ENCODE measurements around the gene CAMK4. TPM values are rescaled to one million over a fixed set of nuclear protein-coding genes. Genes with fewer than 3 reads are reported as not detected.
"Not testable (repeated sequence)": the region's sequence is repeated elsewhere in the genome, so short reads cannot be mapped to it uniquely, and the experiment has no call there.

Gene CAMK4
- total RNA-seq, 1 donor from 2014 or later = 34.5 TPM

- Mint-ChIP-seq H3K4me3 (ENCODE audit: unreplicated experiment) (no peak overlapping the region), H3K4me1 (ENCODE audit: unreplicated experiment) (peaks cover 7% of the 10 kb centered on the region), H3K36me3 (ENCODE audit: low read depth, unreplicated experiment) (no peaks in the 10 kb centered on the region), H3K27ac (ENCODE audit: unreplicated experiment) (no peak overlapping the region), H3K9me3 (ENCODE audit: unreplicated experiment) (no peaks in the 10 kb centered on the region), H3K27me3 (ENCODE audit: unreplicated experiment) (peaks cover 2% of the 10 kb centered on the region)
- DNase-seq (ENCODE audit: low spot score) = no peak
- TF ChIP-seq CTCF (IDR thresholded peaks at IDR 0.05; ENCODE audit: unreplicated experiment) = no peak
Measured at GRCh38 chr5:111252799-111253545, 28.8 kb downstream of the CAMK4 start.

GRCh38 chr5:111254613-111255012, 30.4 kb downstream of the CAMK4 start:
- H3K36me3 Mint-ChIP-seq (ENCODE audit: low read depth, unreplicated experiment) = no peaks in the 10 kb centered on the region

GRCh38 chr5:111255169-111255568, 31.0 kb downstream of the CAMK4 start:
- DNase-seq (ENCODE audit: low spot score) = no peak
- TF ChIP-seq CTCF (IDR thresholded peaks at IDR 0.05; ENCODE audit: unreplicated experiment) = no peak
- no peaks in the 10 kb centered on the region for H3K36me3 Mint-ChIP-seq (ENCODE audit: low read depth, unreplicated experiment)
- H3K4me1 Mint-ChIP-seq (ENCODE audit: unreplicated experiment) = no peaks in the 10 kb centered on the region
- peaks cover 2% of the 10 kb centered on the region for H3K27me3 Mint-ChIP-seq (ENCODE audit: unreplicated experiment)
- no peak overlapping the region for H3K4me3 Mint-ChIP-seq (ENCODE audit: unreplicated experiment)
- H3K9me3 Mint-ChIP-seq (ENCODE audit: unreplicated experiment) = no peaks in the 10 kb centered on the region
- no peak overlapping the region for H3K27ac Mint-ChIP-seq (ENCODE audit: unreplicated experiment)

More at GRCh38 chr5:111254613-111255012, 30.4 kb downstream of the CAMK4 start:
- Mint-ChIP-seq H3K4me1 (ENCODE audit: unreplicated experiment) (no peaks in the 10 kb centered on the region), H3K27ac (ENCODE audit: unreplicated experiment) (no peak overlapping the region), H3K4me3 (ENCODE audit: unreplicated experiment) (no peak overlapping the region), H3K27me3 (ENCODE audit: unreplicated experiment) (peaks cover 2% of the 10 kb centered on the region), H3K9me3 (ENCODE audit: unreplicated experiment) (no peaks in the 10 kb centered on the region)
- no peak for DNase-seq (ENCODE audit: low spot score)
- TF ChIP-seq CTCF (IDR thresholded peaks at IDR 0.05; ENCODE audit: unreplicated experiment) = no peak

GRCh38 chr5:111256128-111256527, 31.9 kb downstream of the CAMK4 start:
- no peaks in the 10 kb centered on the region for H3K4me1 Mint-ChIP-seq (ENCODE audit: unreplicated experiment)
- no peak for DNase-seq (ENCODE audit: low spot score)
- no peak overlapping the region for H3K4me3 Mint-ChIP-seq (ENCODE audit: unreplicated experiment)
- H3K27ac Mint-ChIP-seq (ENCODE audit: unreplicated experiment) = no peak overlapping the region
- no peak for TF ChIP-seq CTCF (IDR thresholded peaks at IDR 0.05; ENCODE audit: unreplicated experiment)
- no peaks in the 10 kb centered on the region for H3K36me3 Mint-ChIP-seq (ENCODE audit: low read depth, unreplicated experiment)
- no peaks in the 10 kb centered on the region for H3K9me3 Mint-ChIP-seq (ENCODE audit: unreplicated experiment)
- peaks cover 2% of the 10 kb centered on the region for H3K27me3 Mint-ChIP-seq (ENCODE audit: unreplicated experiment)

GRCh38 chr5:111257610-111258009, 33.4 kb downstream of the CAMK4 start:
- not testable (repeated sequence) for H3K36me3 Mint-ChIP-seq (ENCODE audit: low read depth, unreplicated experiment); H3K4me1 Mint-ChIP-seq (ENCODE audit: unreplicated experiment); H3K27me3 Mint-ChIP-seq (ENCODE audit: unreplicated experiment); H3K9me3 Mint-ChIP-seq (ENCODE audit: unreplicated experiment); H3K4me3 Mint-ChIP-seq (ENCODE audit: unreplicated experiment); DNase-seq (ENCODE audit: low spot score); H3K27ac Mint-ChIP-seq (ENCODE audit: unreplicated experiment)
